ENCODE data around the gene PTGIS.

PTGIS gene

DNA sequence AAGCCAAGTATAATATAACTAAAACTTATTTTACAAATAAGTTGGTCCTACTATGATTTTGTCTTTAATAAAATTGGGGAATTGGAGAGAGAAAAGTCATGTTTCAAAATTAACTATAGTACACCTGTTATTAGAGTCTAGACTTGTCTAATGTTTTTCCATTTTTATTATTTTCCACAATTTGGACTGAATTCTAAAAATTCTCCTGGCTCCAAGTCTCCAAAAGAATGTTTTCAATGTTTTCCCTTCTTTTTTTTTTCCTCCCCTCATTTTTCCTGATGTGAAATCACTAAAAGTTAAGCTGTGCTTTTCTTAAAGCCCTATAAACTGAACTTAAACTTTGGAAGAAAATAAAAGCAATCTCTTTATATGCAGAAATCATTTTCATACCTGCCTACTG lies 11.3 kb downstream of the PTGIS start:
- Histone ChIP-seq H3K36me3 (ENCODE audit: control insufficient read depth, insufficient read depth, low read length) (no peaks in the 10 kb centered on the region), H3K9me3 (ENCODE audit: control insufficient read depth, low read length) (no peaks in the 10 kb centered on the region), H3K27me3 (ENCODE audit: control insufficient read depth, insufficient read depth, low read length) (no peaks in the 10 kb centered on the region), H3K9ac (no peak overlapping the region), H3K27ac (no peak overlapping the region), H2AFZ (no peak overlapping the region), H3K4me3 (ENCODE audit: low read depth, low read length) (no peak overlapping the region), H3K79me2 (no peaks in the 10 kb centered on the region), H3K4me1 (no peaks in the 10 kb centered on the region), H3K4me2 (ENCODE audit: low read length) (no peak overlapping the region)
- TF ChIP-seq CTCF (IDR thresholded peaks at IDR 0.05) = no peak

- H2AFZ ChIP-seq = no peak overlapping the region
- no peak for TF ChIP-seq CTCF (IDR thresholded peaks at IDR 0.05)
- H3K36me3 ChIP-seq (ENCODE audit: control insufficient read depth, insufficient read depth, low read length) = no peaks in the 10 kb centered on the region
- H3K27me3 ChIP-seq (ENCODE audit: control insufficient read depth, insufficient read depth, low read length) = no peaks in the 10 kb centered on the region
- no peaks in the 10 kb centered on the region for H3K79me2 ChIP-seq
- H3K9me3 ChIP-seq (ENCODE audit: control insufficient read depth, low read length) = no peaks in the 10 kb centered on the region
- no peak overlapping the region for H3K9ac ChIP-seq
- no peaks in the 10 kb centered on the region for H3K4me1 ChIP-seq
- H3K27ac ChIP-seq = no peak overlapping the region
- no peak overlapping the region for H3K4me2 ChIP-seq (ENCODE audit: low read length)
- H3K4me3 ChIP-seq (ENCODE audit: low read depth, low read length) = no peak overlapping the region
These were observed 18.0 kb downstream of the PTGIS start for GRCh38 chr20:49549801-49550551.

DNA sequence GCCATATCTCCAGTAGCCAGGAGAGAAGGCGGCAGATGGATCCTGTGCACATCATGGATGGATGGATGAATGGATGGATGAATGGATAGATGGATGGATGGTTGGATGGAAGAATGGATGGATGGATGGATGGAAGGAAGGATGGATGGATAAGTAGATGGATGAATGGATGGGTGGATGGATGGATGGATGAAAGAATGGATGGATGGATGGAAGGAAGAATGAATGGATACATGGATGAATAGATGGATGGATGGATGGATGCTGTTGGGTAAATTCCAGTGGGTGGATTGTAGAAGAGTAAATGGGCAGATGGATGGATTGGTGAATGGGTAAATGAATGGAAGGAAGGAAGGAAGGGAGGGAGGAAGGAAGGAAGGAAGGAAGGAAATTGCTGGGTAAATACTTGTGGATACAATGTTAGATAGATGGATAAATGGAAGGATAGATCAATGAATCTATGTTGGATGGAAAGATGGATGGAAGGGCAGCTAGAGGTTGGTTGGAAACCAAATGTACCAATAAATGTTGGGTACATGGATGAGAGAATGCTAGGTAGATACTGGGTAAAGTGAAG lies 19.5 kb downstream of the PTGIS start:
- H3K27me3 ChIP-seq (ENCODE audit: control insufficient read depth, insufficient read depth, low read length) = no peaks in the 10 kb centered on the region
- no peak overlapping the region for H3K9ac ChIP-seq
- H3K36me3 ChIP-seq (ENCODE audit: control insufficient read depth, insufficient read depth, low read length) = no peaks in the 10 kb centered on the region
- H2AFZ ChIP-seq = no peak overlapping the region
- TF ChIP-seq CTCF (IDR thresholded peaks at IDR 0.05) = no peak
- no peaks in the 10 kb centered on the region for H3K4me1 ChIP-seq
- H3K27ac ChIP-seq = no peak overlapping the region
- H3K4me3 ChIP-seq (ENCODE audit: low read depth, low read length) = no peak overlapping the region
- H3K79me2 ChIP-seq = no peaks in the 10 kb centered on the region
- H3K4me2 ChIP-seq (ENCODE audit: low read length) = no peak overlapping the region
- no peaks in the 10 kb centered on the region for H3K9me3 ChIP-seq (ENCODE audit: control insufficient read depth, low read length)

DNA sequence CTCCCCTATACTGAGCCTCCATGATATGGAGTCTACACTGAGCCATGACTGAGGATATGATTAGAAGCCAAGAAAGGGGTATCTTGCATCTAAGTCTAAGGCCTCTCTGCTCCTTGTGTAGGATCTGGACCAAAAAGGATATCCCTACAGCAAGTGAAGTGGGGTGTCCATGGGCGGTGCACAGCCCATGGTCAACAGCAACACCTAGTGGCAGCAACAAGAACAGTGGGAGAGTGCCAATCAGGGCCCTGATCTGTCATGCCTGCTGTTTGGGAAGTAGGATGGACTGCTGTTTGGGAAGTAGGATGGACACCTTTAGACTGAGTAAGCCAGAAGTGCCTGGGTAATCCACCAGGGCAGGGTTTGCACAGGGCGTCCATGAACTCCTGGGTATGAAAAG lies 22.4 kb downstream of the PTGIS start:
- Histone ChIP-seq H3K4me2 (ENCODE audit: low read length) (no peak overlapping the region), H3K4me1 (no peaks in the 10 kb centered on the region), H3K36me3 (ENCODE audit: control insufficient read depth, insufficient read depth, low read length) (no peaks in the 10 kb centered on the region), H3K9me3 (ENCODE audit: control insufficient read depth, low read length) (no peaks in the 10 kb centered on the region), H3K27me3 (ENCODE audit: control insufficient read depth, insufficient read depth, low read length) (no peaks in the 10 kb centered on the region), H3K4me3 (ENCODE audit: low read depth, low read length) (no peak overlapping the region), H2AFZ (no peak overlapping the region), H3K79me2 (no peaks in the 10 kb centered on the region), H3K9ac (no peak overlapping the region), H3K27ac (no peak overlapping the region)
- no peak for TF ChIP-seq CTCF (IDR thresholded peaks at IDR 0.05)

GRCh38 chr20:49544535-49544934 lies 23.4 kb downstream of the PTGIS start:
- no peaks in the 10 kb centered on the region for H3K79me2 ChIP-seq
- H3K36me3 ChIP-seq (ENCODE audit: control insufficient read depth, insufficient read depth, low read length) = no peaks in the 10 kb centered on the region
- no peaks in the 10 kb centered on the region for H3K9me3 ChIP-seq (ENCODE audit: control insufficient read depth, low read length)
- no peak overlapping the region for H3K9ac ChIP-seq
- no peak for TF ChIP-seq CTCF (IDR thresholded peaks at IDR 0.05)
- H2AFZ ChIP-seq = no peak overlapping the region
- H3K4me1 ChIP-seq = no peaks in the 10 kb centered on the region
- H3K4me3 ChIP-seq (ENCODE audit: low read depth, low read length) = no peak overlapping the region
- no peaks in the 10 kb centered on the region for H3K27me3 ChIP-seq (ENCODE audit: control insufficient read depth, insufficient read depth, low read length)
- H3K4me2 ChIP-seq (ENCODE audit: low read length) = no peak overlapping the region
- no peak overlapping the region for H3K27ac ChIP-seq

Data from parathyroid adenoma (tissue), 2 donors.